Spleen (tissue), 7 donors: ENCODE measurements around the gene RRP7A.
"Not testable (repeated sequence)": the region's sequence is repeated elsewhere in the genome, so short reads cannot be mapped to it uniquely, and the experiment has no call there.

Source experiments
- POLR2A ChIP-seq, 3 donors: fragments of 450-650 bp; IDR thresholded peaks; one replicate each; pipeline ENCODE4 v1.5.1; 2017; ENCODE audit warnings: antibody characterized with exemption in 3 of 3, mild to moderate bottlenecking in 1 of 3
- POLR2AphosphoS5 ChIP-seq, 3 donors: sonication (generic); formaldehyde crosslinking; IDR thresholded peaks; one replicate each; pipeline ENCODE4 v1.5.1; 2017; ENCODE audit warnings: antibody characterized with exemption in 3 of 3
- TF ChIP-seq, protein P1 (sequence below), 11 experiments: fragments of 200-600 bp in 7 of 11; fragments of 450-650 bp in 4 of 11; sonication (generic) in 4 of 11; IDR thresholded peaks in 8 of 11; conservative IDR thresholded peaks in 3 of 11; 1 replicate in 7 of 11; 2 replicates in 4 of 11; pipeline versions ENCODE4 v1.4.0 to v1.8.0; 2016 to 2021; ENCODE audit warnings: antibody characterized with exemption in 11 of 11, inconsistent platforms in 4 of 11, mild to moderate bottlenecking in 1 of 11
- donor health status: DM: no; HTN: no; CAD: no; lungs with moderate emphysema.
- donor health status: DM: no; HTN: no; CAD: no.
- donor health status: DM: no; HTN: no; CAD: no.

DNA sequence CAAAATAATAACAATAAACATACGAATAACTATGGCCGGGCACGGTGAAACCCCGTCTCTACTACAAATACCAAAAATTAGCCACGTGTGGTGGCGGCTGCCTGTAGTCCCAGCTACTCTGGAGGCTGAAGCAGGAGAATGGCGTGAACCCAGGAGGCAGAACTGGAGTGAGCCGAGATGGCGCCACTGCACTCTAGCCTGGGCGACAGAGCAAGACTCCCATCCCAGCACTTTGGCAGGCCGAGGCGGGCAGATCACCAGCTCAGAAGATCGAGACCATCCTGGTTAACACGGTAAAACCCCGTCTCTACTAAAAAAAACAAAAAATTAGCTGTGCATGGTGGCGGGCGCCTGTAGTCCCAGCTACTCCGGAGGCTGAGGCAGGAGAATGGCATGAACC lies 17.0 kb upstream of the RRP7A start:
- TF ChIP-seq, protein P1, sequence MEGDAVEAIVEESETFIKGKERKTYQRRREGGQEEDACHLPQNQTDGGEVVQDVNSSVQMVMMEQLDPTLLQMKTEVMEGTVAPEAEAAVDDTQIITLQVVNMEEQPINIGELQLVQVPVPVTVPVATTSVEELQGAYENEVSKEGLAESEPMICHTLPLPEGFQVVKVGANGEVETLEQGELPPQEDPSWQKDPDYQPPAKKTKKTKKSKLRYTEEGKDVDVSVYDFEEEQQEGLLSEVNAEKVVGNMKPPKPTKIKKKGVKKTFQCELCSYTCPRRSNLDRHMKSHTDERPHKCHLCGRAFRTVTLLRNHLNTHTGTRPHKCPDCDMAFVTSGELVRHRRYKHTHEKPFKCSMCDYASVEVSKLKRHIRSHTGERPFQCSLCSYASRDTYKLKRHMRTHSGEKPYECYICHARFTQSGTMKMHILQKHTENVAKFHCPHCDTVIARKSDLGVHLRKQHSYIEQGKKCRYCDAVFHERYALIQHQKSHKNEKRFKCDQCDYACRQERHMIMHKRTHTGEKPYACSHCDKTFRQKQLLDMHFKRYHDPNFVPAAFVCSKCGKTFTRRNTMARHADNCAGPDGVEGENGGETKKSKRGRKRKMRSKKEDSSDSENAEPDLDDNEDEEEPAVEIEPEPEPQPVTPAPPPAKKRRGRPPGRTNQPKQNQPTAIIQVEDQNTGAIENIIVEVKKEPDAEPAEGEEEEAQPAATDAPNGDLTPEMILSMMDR (IDR thresholded peaks at IDR 0.05 in 8 of 11, conservative IDR thresholded peaks at IDR 0.05 in 3 of 11) = not testable (repeated sequence)
- TF ChIP-seq POLR2A, POLR2AphosphoS5 (IDR thresholded peaks at IDR 0.05): not testable (repeated sequence)
